OCI-LY1 (cell line): Measurements from ENCODE around the gene NBPF4.

ENCODE experiments used
- EZH2 ChIP-seq: fragments of 200-600 bp; sonication (generic), shearing (Covaris generic); IDR thresholded peaks from 2 replicates; pipeline ENCODE4 v1.8.0; 2017; ENCODE audit warnings: borderline replicate concordance, mixed run types, mild to moderate bottlenecking, antibody characterized with exemption, low read length, moderate library complexity, mixed read lengths
- TF ChIP-seq, protein P1 (sequence below): fragments of 200-600 bp; sonication (generic), shearing (Covaris generic); IDR thresholded peaks from 2 replicates; pipeline ENCODE4 v1.5.1; 2017; ENCODE audit warnings: mild to moderate bottlenecking, antibody characterized with exemption, low read length, moderate library complexity, mixed read lengths

DNA sequence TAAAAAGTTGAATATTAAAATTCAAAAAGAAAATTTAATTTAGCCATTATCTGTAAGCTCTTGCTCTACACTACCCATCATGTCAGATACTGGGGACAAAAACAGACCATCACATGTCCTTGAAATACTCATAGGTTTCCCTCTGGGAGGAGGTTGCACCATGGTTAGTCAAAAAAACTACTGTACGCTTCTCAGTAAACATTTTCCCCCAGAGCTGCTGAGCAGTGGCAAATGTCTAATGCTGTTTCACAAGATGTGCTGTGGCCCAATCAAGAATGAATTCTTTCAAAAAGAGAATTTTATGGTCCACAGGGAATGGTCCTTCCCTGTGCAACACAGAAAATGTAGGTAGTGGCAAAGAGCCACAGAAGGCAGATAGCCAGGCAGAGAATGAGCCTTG lies 49.8 kb downstream of the NBPF4 start:
- TF ChIP-seq, protein P1, sequence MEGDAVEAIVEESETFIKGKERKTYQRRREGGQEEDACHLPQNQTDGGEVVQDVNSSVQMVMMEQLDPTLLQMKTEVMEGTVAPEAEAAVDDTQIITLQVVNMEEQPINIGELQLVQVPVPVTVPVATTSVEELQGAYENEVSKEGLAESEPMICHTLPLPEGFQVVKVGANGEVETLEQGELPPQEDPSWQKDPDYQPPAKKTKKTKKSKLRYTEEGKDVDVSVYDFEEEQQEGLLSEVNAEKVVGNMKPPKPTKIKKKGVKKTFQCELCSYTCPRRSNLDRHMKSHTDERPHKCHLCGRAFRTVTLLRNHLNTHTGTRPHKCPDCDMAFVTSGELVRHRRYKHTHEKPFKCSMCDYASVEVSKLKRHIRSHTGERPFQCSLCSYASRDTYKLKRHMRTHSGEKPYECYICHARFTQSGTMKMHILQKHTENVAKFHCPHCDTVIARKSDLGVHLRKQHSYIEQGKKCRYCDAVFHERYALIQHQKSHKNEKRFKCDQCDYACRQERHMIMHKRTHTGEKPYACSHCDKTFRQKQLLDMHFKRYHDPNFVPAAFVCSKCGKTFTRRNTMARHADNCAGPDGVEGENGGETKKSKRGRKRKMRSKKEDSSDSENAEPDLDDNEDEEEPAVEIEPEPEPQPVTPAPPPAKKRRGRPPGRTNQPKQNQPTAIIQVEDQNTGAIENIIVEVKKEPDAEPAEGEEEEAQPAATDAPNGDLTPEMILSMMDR: no peak
- TF ChIP-seq EZH2: no peak
